Liver (tissue), 9 donors: ENCODE results near the gene RORC. TPM values are rescaled to one million over a fixed set of nuclear protein-coding genes. Genes with fewer than 3 reads are reported as not detected.

Experiments used
- DNase-seq: peaks from one replicate; pipeline ENCODE4 v3.0.0-alpha.2; 2017; ENCODE audit warnings: low spot score
- H3K27ac ChIP-seq, 2 donors: one replicate each; pipeline ENCODE4 v1.7.0; 2013; ENCODE audit warnings: inconsistent platforms in 2 of 2, low read length in 2 of 2, control low read depth in 1 of 2, low read depth in 1 of 2, mild to moderate bottlenecking in 1 of 2
- H3K27me3 ChIP-seq, 4 donors: one replicate each; pipeline versions ENCODE4 v1.6.1 to v1.7.0; 2013; ENCODE audit warnings: low read length in 3 of 4, inconsistent platforms in 1 of 4, mild to moderate bottlenecking in 1 of 4, moderate library complexity in 1 of 4; ENCODE audit not compliant: control insufficient read depth in 4 of 4, insufficient read depth in 4 of 4
- H3K36me3 ChIP-seq, 4 donors: one replicate each; pipeline versions ENCODE4 v1.6.1 to v1.7.0; 2013; ENCODE audit warnings: low read length in 3 of 4, mild to moderate bottlenecking in 3 of 4, low read depth in 1 of 4, moderate library complexity in 1 of 4; ENCODE audit not compliant: control insufficient read depth in 4 of 4, insufficient read depth in 3 of 4
- H3K4me1 ChIP-seq, 4 donors: one replicate each; pipeline versions ENCODE4 v1.6.1 to v1.7.0; 2013; ENCODE audit warnings: low read length in 3 of 4, mild to moderate bottlenecking in 3 of 4, moderate library complexity in 1 of 4; ENCODE audit not compliant: control insufficient read depth in 4 of 4, insufficient read depth in 4 of 4
- H3K4me3 ChIP-seq, 3 donors: one replicate each; pipeline versions ENCODE4 v1.6.1 to v1.7.0; 2013; ENCODE audit warnings: low read length in 3 of 3, control low read depth in 1 of 3, low read depth in 1 of 3, mild to moderate bottlenecking in 1 of 3
- H3K9ac ChIP-seq, 2 donors: one replicate each; pipeline ENCODE4 v1.7.0; 2013; ENCODE audit warnings: low read length in 2 of 2, mild to moderate bottlenecking in 2 of 2, moderate library complexity in 2 of 2, control low read depth in 1 of 2, low read depth in 1 of 2
- H3K9me3 ChIP-seq, 4 donors: one replicate each; pipeline versions ENCODE4 v1.6.1 to v1.7.0; 2013; ENCODE audit warnings: low read length in 3 of 4; ENCODE audit not compliant: control insufficient read depth in 4 of 4
- EGR1 ChIP-seq, 2 donors: IDR thresholded peaks; 2 replicates each; pipeline ENCODE4 v1.6.1; 2016 to 2018; ENCODE audit warnings: antibody characterized with exemption in 2 of 2, low read depth in 2 of 2
- FOXA1 ChIP-seq: IDR thresholded peaks from 2 replicates; pipeline ENCODE4 v1.6.1; 2016; ENCODE audit warnings: antibody characterized with exemption
- FOXA2 ChIP-seq: IDR thresholded peaks from 2 replicates; pipeline ENCODE4 v1.6.1; 2016; ENCODE audit warnings: antibody characterized with exemption
- GABPA ChIP-seq, 2 donors: IDR thresholded peaks in 1 of 2; conservative IDR thresholded peaks in 1 of 2; 2 replicates each; pipeline ENCODE4 v1.6.1; 2016; ENCODE audit warnings: antibody characterized with exemption in 2 of 2, mild to moderate bottlenecking in 1 of 2, moderate library complexity in 1 of 2
- HNF4A ChIP-seq, 2 donors: conservative IDR thresholded peaks; 2 replicates each; pipeline ENCODE4 v1.6.1; 2016; ENCODE audit warnings: antibody characterized with exemption in 2 of 2, mild to moderate bottlenecking in 2 of 2
- HNF4G ChIP-seq: IDR thresholded peaks from 2 replicates; pipeline ENCODE4 v1.6.1; 2016; ENCODE audit warnings: antibody characterized with exemption
- JUND ChIP-seq, 2 donors: IDR thresholded peaks; 2 replicates each; pipeline ENCODE4 v1.6.1; 2016; ENCODE audit warnings: antibody characterized with exemption in 2 of 2
- NR2F2 ChIP-seq: IDR thresholded peaks from 2 replicates; pipeline ENCODE4 v1.6.1; 2016; ENCODE audit warnings: antibody characterized with exemption
- RAD21 ChIP-seq, 2 donors: IDR thresholded peaks; 2 replicates each; pipeline ENCODE4 v1.6.1; 2016; ENCODE audit warnings: antibody characterized with exemption in 2 of 2, mild to moderate bottlenecking in 2 of 2
- RXRA ChIP-seq, 2 donors: IDR thresholded peaks; 2 replicates each; pipeline ENCODE4 v1.6.1; 2017 to 2018; ENCODE audit warnings: antibody characterized with exemption in 2 of 2, mild to moderate bottlenecking in 1 of 2
- SP1 ChIP-seq: IDR thresholded peaks from 2 replicates; pipeline ENCODE4 v1.6.1; 2018; ENCODE audit warnings: antibody characterized with exemption, mild to moderate bottlenecking
- TAF1 ChIP-seq: conservative IDR thresholded peaks from 2 replicates; pipeline ENCODE4 v1.6.1; 2016; ENCODE audit warnings: antibody characterized with exemption, mild to moderate bottlenecking
- YY1 ChIP-seq: IDR thresholded peaks from 2 replicates; pipeline ENCODE4 v1.6.1; 2016; ENCODE audit warnings: antibody characterized with exemption, mild to moderate bottlenecking
- WGBS: extraction: QIAGEN DNeasy Blood & Tissue Kit; methylation state at CpG from one replicate; pipeline ENCODE4 v1.1.7; 2013; 5-methylcytosine and 5-hydroxymethylcytosine counted together
- polyA plus RNA-seq, 2 donors: library from polyadenylated mRNA; stranded (reverse) in 1 of 2; unstranded in 1 of 2; fragments of 200-250 nt in 1 of 2; fragments of >200 nt in 1 of 2; fragmentation: Nextera tagmentation in 1 of 2; extraction: Ambion mirVana in 1 of 2; gene quantifications; one replicate each; pipeline versions ENCODE4 v1.2.1 to v1.2.3, GENCODE V29; 2013 to 2015
- total RNA-seq, 2 donors: library from RNA; depleted of rRNA; stranded (reverse); fragments of >200 nt; gene quantifications; one replicate each; pipeline ENCODE4 v1.2.3, GENCODE V29; 2014
- TF ChIP-seq, protein P1 (sequence below): IDR thresholded peaks from 2 replicates; pipeline ENCODE4 v1.6.1; 2016; ENCODE audit warnings: antibody characterized with exemption
- TF ChIP-seq, protein P2 (sequence below): IDR thresholded peaks from 2 replicates; pipeline ENCODE4 v1.6.1; 2016; ENCODE audit warnings: antibody characterized with exemption
- TF ChIP-seq, protein P3 (sequence below): IDR thresholded peaks from 2 replicates; pipeline ENCODE4 v1.6.1; 2016; ENCODE audit warnings: antibody characterized with exemption, mild to moderate bottlenecking
- TF ChIP-seq, protein P4 (sequence below): fragments of 150-350 bp; IDR thresholded peaks from 2 replicates; pipeline ENCODE4 v1.5.1; 2017; ENCODE audit warnings: improper control_type of control experiment, low read depth, low read length; ENCODE audit not compliant: missing input control
- TF ChIP-seq, protein P5 (sequence below): IDR thresholded peaks from 2 replicates; pipeline ENCODE4 v1.6.1; 2016; ENCODE audit warnings: antibody characterized with exemption
- donor health status: healthy.
- donor health status: healthy.
- donor health status: healthy.
- donor health status: healthy.
- donor health status: healthy.

The RORC gene
- total and polyA plus RNA-seq, 4 donors, result 2.9 to 59.2 (median 13.0) TPM

DNA sequence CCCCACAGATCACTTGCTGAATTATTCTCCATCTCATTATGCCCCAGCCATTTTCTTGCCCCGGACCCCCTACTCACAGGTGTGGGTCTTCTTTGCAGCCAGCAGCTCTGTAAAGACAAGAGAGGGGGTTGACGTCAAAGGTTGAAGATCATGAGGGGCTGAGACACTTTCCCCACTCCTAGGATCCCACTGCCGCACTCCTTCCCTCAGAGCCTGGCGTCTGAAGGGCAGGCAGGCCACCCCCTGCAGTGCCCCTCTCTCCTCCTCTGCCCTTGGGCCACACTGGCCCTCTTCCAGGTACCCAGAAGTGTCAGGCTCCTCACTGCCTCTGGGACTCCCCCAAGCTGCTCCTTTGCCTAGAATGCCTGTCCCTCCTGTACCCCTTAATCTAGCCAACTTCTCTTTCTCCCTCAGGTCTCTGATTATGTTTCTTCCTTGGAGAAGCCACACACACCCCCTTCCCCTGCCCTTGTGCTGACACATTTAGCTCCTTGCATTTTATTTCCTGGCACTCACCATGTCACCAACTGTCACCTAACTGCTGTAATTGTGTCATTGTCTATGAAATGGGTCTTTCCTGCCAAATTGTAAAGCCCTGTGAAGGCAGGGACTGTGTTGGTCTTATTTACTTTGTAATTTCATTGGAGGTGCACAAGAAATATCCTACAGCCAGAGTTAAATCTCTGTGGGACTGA, 2.1 kb downstream of the RORC start:
- no peak for DNase-seq
- peak overlapping the region in 1 of 3 donors; percentile 77 for H3K4me3 ChIP-seq
- peak overlapping the region in 1 of 2 donors; percentile 6 for H3K27ac ChIP-seq
- peaks cover 19 to 79% (median 66%) of the 10 kb centered on the region in 4 donors for H3K4me1 ChIP-seq
- no peaks in the 10 kb centered on the region for H3K27me3 ChIP-seq
- peaks cover 2 to 12% (median 4%) of the 10 kb centered on the region in 4 donors for H3K36me3 ChIP-seq
- 54% methylated on average over 4 of the region's 4 CpGs for WGBS
- TF ChIP-seq RAD21 (IDR thresholded peaks at IDR 0.05) (no peak), FOXA2 (no peak), JUND (IDR thresholded peaks at IDR 0.05) (no peak), YY1 (no peak), HNF4A (conservative IDR thresholded peaks at IDR 0.05) (no peak), HNF4G (no peak), SP1 (no peak), RXRA (IDR thresholded peaks at IDR 0.05) (no peak), EGR1 (IDR thresholded peaks at IDR 0.05; ENCODE audit: low read depth in 2 of 2) (no peak), TAF1 (no peak), NR2F2 (no peak), GABPA (IDR thresholded peaks at IDR 0.05 in 1 of 2, conservative IDR thresholded peaks at IDR 0.05 in 1 of 2) (no peak), FOXA1 (no peak)
- TF ChIP-seq, protein P1, sequence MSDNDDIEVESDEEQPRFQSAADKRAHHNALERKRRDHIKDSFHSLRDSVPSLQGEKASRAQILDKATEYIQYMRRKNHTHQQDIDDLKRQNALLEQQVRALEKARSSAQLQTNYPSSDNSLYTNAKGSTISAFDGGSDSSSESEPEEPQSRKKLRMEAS, result no peak
- TF ChIP-seq, protein P2, sequence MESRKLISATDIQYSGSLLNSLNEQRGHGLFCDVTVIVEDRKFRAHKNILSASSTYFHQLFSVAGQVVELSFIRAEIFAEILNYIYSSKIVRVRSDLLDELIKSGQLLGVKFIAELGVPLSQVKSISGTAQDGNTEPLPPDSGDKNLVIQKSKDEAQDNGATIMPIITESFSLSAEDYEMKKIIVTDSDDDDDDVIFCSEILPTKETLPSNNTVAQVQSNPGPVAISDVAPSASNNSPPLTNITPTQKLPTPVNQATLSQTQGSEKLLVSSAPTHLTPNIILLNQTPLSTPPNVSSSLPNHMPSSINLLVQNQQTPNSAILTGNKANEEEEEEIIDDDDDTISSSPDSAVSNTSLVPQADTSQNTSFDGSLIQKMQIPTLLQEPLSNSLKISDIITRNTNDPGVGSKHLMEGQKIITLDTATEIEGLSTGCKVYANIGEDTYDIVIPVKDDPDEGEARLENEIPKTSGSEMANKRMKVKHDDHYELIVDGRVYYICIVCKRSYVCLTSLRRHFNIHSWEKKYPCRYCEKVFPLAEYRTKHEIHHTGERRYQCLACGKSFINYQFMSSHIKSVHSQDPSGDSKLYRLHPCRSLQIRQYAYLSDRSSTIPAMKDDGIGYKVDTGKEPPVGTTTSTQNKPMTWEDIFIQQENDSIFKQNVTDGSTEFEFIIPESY, result no peak
- TF ChIP-seq, protein P3, sequence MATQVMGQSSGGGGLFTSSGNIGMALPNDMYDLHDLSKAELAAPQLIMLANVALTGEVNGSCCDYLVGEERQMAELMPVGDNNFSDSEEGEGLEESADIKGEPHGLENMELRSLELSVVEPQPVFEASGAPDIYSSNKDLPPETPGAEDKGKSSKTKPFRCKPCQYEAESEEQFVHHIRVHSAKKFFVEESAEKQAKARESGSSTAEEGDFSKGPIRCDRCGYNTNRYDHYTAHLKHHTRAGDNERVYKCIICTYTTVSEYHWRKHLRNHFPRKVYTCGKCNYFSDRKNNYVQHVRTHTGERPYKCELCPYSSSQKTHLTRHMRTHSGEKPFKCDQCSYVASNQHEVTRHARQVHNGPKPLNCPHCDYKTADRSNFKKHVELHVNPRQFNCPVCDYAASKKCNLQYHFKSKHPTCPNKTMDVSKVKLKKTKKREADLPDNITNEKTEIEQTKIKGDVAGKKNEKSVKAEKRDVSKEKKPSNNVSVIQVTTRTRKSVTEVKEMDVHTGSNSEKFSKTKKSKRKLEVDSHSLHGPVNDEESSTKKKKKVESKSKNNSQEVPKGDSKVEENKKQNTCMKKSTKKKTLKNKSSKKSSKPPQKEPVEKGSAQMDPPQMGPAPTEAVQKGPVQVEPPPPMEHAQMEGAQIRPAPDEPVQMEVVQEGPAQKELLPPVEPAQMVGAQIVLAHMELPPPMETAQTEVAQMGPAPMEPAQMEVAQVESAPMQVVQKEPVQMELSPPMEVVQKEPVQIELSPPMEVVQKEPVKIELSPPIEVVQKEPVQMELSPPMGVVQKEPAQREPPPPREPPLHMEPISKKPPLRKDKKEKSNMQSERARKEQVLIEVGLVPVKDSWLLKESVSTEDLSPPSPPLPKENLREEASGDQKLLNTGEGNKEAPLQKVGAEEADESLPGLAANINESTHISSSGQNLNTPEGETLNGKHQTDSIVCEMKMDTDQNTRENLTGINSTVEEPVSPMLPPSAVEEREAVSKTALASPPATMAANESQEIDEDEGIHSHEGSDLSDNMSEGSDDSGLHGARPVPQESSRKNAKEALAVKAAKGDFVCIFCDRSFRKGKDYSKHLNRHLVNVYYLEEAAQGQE, result no peak
- TF ChIP-seq, protein P4, sequence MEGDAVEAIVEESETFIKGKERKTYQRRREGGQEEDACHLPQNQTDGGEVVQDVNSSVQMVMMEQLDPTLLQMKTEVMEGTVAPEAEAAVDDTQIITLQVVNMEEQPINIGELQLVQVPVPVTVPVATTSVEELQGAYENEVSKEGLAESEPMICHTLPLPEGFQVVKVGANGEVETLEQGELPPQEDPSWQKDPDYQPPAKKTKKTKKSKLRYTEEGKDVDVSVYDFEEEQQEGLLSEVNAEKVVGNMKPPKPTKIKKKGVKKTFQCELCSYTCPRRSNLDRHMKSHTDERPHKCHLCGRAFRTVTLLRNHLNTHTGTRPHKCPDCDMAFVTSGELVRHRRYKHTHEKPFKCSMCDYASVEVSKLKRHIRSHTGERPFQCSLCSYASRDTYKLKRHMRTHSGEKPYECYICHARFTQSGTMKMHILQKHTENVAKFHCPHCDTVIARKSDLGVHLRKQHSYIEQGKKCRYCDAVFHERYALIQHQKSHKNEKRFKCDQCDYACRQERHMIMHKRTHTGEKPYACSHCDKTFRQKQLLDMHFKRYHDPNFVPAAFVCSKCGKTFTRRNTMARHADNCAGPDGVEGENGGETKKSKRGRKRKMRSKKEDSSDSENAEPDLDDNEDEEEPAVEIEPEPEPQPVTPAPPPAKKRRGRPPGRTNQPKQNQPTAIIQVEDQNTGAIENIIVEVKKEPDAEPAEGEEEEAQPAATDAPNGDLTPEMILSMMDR, result no peak
- TF ChIP-seq, protein P5, sequence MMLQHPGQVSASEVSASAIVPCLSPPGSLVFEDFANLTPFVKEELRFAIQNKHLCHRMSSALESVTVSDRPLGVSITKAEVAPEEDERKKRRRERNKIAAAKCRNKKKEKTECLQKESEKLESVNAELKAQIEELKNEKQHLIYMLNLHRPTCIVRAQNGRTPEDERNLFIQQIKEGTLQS, result no peak
- no peaks in the 10 kb centered on the region for H3K9me3 ChIP-seq
- peak overlapping the region in 1 of 2 donors; percentile 16 for H3K9ac ChIP-seq
